C4-2B (cell line): ENCODE measurements around the gene NAA15.

Source experiments
- ZFX ChIP-seq: fragments of 450-650 bp; IDR thresholded peaks from 2 replicates; pipeline ENCODE4 v1.6.1; 2017
- TF ChIP-seq, protein P1 (sequence below): fragments of 450-650 bp; conservative IDR thresholded peaks from 2 replicates; pipeline ENCODE4 v1.5.1; 2017; ENCODE audit warnings: mild to moderate bottlenecking

DNA sequence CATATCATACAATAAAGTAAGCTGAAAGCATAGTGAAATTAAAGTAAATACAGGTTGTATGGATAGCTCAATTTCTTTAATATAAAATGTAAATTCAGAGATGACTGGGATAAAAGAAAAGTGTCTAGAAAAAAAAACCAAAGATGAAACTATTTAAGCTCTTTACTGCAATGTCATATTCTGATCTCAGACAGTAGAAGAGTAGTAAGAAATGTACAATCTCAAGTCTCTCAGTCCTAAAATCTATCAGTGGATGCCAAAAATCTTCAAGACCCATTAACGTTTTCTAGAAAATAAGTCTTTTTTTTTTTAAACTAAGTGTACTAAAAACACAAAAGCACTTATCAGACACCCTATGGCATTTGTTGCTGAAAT, 35.1 kb upstream of the NAA15 start:
- TF ChIP-seq, protein P1, sequence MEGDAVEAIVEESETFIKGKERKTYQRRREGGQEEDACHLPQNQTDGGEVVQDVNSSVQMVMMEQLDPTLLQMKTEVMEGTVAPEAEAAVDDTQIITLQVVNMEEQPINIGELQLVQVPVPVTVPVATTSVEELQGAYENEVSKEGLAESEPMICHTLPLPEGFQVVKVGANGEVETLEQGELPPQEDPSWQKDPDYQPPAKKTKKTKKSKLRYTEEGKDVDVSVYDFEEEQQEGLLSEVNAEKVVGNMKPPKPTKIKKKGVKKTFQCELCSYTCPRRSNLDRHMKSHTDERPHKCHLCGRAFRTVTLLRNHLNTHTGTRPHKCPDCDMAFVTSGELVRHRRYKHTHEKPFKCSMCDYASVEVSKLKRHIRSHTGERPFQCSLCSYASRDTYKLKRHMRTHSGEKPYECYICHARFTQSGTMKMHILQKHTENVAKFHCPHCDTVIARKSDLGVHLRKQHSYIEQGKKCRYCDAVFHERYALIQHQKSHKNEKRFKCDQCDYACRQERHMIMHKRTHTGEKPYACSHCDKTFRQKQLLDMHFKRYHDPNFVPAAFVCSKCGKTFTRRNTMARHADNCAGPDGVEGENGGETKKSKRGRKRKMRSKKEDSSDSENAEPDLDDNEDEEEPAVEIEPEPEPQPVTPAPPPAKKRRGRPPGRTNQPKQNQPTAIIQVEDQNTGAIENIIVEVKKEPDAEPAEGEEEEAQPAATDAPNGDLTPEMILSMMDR, result no peak
- TF ChIP-seq ZFX, result no peak
